Activated B cell treated with CpG ODN at 0.5 μM for 24 hours (primary cell): ENCODE measurements around the gene GPR50. TPM values are rescaled to one million over a fixed set of nuclear protein-coding genes. Genes with fewer than 3 reads are reported as not detected.

Experiments
- ATAC-seq: fragments of 200-7000 bp; cut with Tn5 transposase; one replicate; pipeline ENCODE4 v1.10.0; 2021; ENCODE audit warnings: low read depth, mild to moderate bottlenecking, moderate library complexity
- CTCF ChIA-PET: fragments of 350-600 bp; sonication (Branson Sonifier 250); formaldehyde crosslinking; loops from one replicate; lab custom pipeline; 2021; ENCODE audit warnings: antibody characterized with exemption; lab: Charles Lee
- POLR2A ChIA-PET: fragments of 350-600 bp; sonication (Branson Sonifier 250); formaldehyde crosslinking; loops from one replicate; lab custom pipeline; 2021; ENCODE audit warnings: antibody characterized with exemption; lab: Charles Lee
- DNase-seq: peaks from one replicate; pipeline ENCODE4 v3.0.0; 2022
- H3K27ac Mint-ChIP-seq: one replicate; pipeline ENCODE4 v1.8.0; 2020; ENCODE audit warnings: mixed read lengths
- H3K27me3 Mint-ChIP-seq: one replicate; pipeline ENCODE4 v1.8.0; 2021; ENCODE audit warnings: mixed read lengths
- H3K36me3 Mint-ChIP-seq: one replicate; pipeline ENCODE4 v1.8.0; 2021; ENCODE audit warnings: low read depth, mixed read lengths
- H3K4me1 Mint-ChIP-seq: one replicate; pipeline ENCODE4 v1.8.0; 2021; ENCODE audit warnings: mixed read lengths
- H3K4me3 Mint-ChIP-seq: one replicate; pipeline ENCODE4 v1.8.0; 2020; ENCODE audit warnings: mild to moderate bottlenecking, mixed read lengths
- H3K9me3 Mint-ChIP-seq: one replicate; pipeline ENCODE4 v1.8.0; 2020; ENCODE audit warnings: mixed read lengths
- CTCF ChIP-seq: fragments of 200-600 bp; IDR thresholded peaks from one replicate; pipeline ENCODE4 v1.8.0; 2022; ENCODE audit warnings: antibody characterized with exemption, mild to moderate bottlenecking
- intact Hi-C: fragments of 100-400 bp; cut with micrococcal nuclease; formaldehyde crosslinking; loops from one replicate; pipeline ENCODE4 v1.15.1; 2024
- total RNA-seq: library from RNA; stranded (reverse); gene quantifications from 2 replicates; pipeline ENCODE4 v1.2.3, GENCODE V29; 2022

GPR50 gene
- total RNA-seq, 1 donor from 2014 or later = not detected

- no peak for ATAC-seq
- Mint-ChIP-seq H3K36me3 (no peaks in the 10 kb centered on the region), H3K4me3 (no peak overlapping the region), H3K9me3 (no peaks in the 10 kb centered on the region), H3K27ac (no peak overlapping the region), H3K27me3 (peaks cover 32% of the 10 kb centered on the region), H3K4me1 (peaks cover 5% of the 10 kb centered on the region)
- no peak for DNase-seq
- intact Hi-C loops = no loop called here
- ChIA-PET POLR2A (no interaction called here), CTCF (no interaction called here)
- TF ChIP-seq CTCF = no peak
Measured at GRCh38 chrX:151183233-151183753, 6.9 kb downstream of the GPR50 start.

GRCh38 chrX:151183912-151184565, 7.7 kb downstream of the GPR50 start:
- ChIA-PET CTCF (no interaction called here), POLR2A (no interaction called here)
- no peaks in the 10 kb centered on the region for H3K4me1 Mint-ChIP-seq
- H3K9me3 Mint-ChIP-seq = no peaks in the 10 kb centered on the region
- H3K27ac Mint-ChIP-seq = no peak overlapping the region
- DNase-seq (no peak), ATAC-seq (no peak)
- H3K27me3 Mint-ChIP-seq = peaks cover 32% of the 10 kb centered on the region
- TF ChIP-seq CTCF = no peak
- intact Hi-C loops = no loop called here
- H3K4me3 Mint-ChIP-seq = no peak overlapping the region
- H3K36me3 Mint-ChIP-seq = no peaks in the 10 kb centered on the region

- H3K27ac Mint-ChIP-seq = no peak overlapping the region
- CTCF ChIA-PET = no interaction called here
- intact Hi-C loops = no loop called here
- TF ChIP-seq CTCF = no peak
- DNase-seq (no peak), ATAC-seq (no peak)
- H3K9me3 Mint-ChIP-seq = no peaks in the 10 kb centered on the region
- H3K4me3 Mint-ChIP-seq = no peak overlapping the region
- POLR2A ChIA-PET = no interaction called here
- H3K36me3 Mint-ChIP-seq = no peaks in the 10 kb centered on the region
- no peaks in the 10 kb centered on the region for H3K4me1 Mint-ChIP-seq
- H3K27me3 Mint-ChIP-seq = peaks cover 28% of the 10 kb centered on the region
Measured at GRCh38 chrX:151184705-151185104, 8.3 kb downstream of the GPR50 start.

- H3K4me1 Mint-ChIP-seq = no peaks in the 10 kb centered on the region
- no peak overlapping the region for H3K27ac Mint-ChIP-seq
- ATAC-seq (no peak), DNase-seq (no peak)
- intact Hi-C loops = no loop called here
- no peaks in the 10 kb centered on the region for H3K27me3 Mint-ChIP-seq
- no peak for TF ChIP-seq CTCF
- CTCF ChIA-PET = no interaction called here
- H3K36me3 Mint-ChIP-seq = no peaks in the 10 kb centered on the region
- peaks cover 2% of the 10 kb centered on the region for H3K9me3 Mint-ChIP-seq
- H3K4me3 Mint-ChIP-seq = no peak overlapping the region
- POLR2A ChIA-PET = no interaction called here
Measured at GRCh38 chrX:151206871-151207270, 30.5 kb downstream of the GPR50 start.

- TF ChIP-seq CTCF = no peak
- H3K36me3 Mint-ChIP-seq = no peaks in the 10 kb centered on the region
- CTCF ChIA-PET = no interaction called here
- DNase-seq = no peak
- POLR2A ChIA-PET = no interaction called here
- no peak overlapping the region for H3K4me3 Mint-ChIP-seq
- H3K4me1 Mint-ChIP-seq = no peaks in the 10 kb centered on the region
- peaks cover 10% of the 10 kb centered on the region for H3K27me3 Mint-ChIP-seq
- no peak overlapping the region for H3K27ac Mint-ChIP-seq
- ATAC-seq = no peak
- intact Hi-C loops = no loop called here
- no peaks in the 10 kb centered on the region for H3K9me3 Mint-ChIP-seq
Measured at GRCh38 chrX:151225843-151226242, 49.5 kb downstream of the GPR50 start.
